ENCODE data around the gene CCDC149. TPM values are rescaled to one million over a fixed set of nuclear protein-coding genes. Genes with fewer than 3 reads are reported as not detected.

Gene CCDC149
- total RNA-seq (2022; extraction: Qiagen RNA extraction) = 1.5 to 2.6 TPM (median 1.6 TPM) in 5 replicates

GRCh38 chr4:24912252-24913118, at the start of gene CCDC149:
CCDC149 (minus strand) TSS chr4:24913042; CDS start chr4:24912864, 178 bp downstream.

DNA sequence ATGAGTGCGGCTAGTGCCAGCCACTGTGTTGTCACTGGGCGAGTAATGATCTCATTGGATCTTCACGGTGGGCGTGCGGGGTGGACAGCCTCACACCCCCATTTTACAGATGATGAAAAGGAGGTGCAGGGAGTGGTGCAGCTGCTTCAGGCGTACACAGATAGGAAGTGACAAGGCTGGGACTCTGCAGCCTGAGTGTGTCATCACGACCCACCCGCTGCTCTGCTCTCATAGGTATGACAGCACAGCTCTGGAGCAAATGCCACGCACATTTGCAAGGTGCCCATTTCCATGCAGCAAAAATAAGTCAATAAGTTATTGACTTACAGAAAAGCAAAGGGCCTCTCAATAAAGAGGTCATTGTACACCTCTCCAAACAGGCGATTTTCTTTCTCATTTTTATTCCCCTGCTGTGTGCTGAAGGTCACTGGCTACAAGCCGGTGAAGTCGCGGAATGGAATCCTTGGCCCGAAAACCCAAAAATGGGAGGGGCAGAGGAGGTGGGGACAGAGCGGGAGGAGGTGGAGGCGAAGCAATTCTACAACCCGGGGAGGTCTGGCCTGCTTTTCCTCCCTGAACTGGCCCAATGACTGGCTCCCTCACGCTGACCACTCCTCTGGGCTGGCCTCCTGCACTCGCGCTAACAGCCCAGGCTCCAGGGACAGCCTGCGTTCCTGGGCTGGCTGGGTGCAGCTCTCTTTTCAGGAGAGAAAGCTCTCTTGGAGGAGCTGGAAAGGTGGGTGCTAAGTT, 117.8 kb downstream of the CCDC149 start, which contains the start of gene SOD3:
TSS of gene SOD3 (plus strand) at position 658 of the 750 bp plus-strand sequence. CDS start 3,949 bp downstream, outside the sequence.

Other genes starting within 250 kb of the CCDC149 start
- not detected in 5 replicates for gene SOD3, start 117.5 kb downstream of the CCDC149 start, total RNA-seq (2022; extraction: Qiagen RNA extraction)
- 0.07 to 0.39 TPM (median 0.11 TPM) in 5 replicates for gene LGI2, start 117.9 kb upstream of the CCDC149 start, total RNA-seq (2022; extraction: Qiagen RNA extraction)
- gene SEPSECS, start 247.4 kb upstream of the CCDC149 start, total RNA-seq (2022; extraction: Qiagen RNA extraction) = 1.8 to 3.4 TPM (median 2.5 TPM) in 5 replicates